NT2/D1 (cell line): ENCODE measurements around the gene WNT10A.

ENCODE experiments used
- DNase-seq: peaks from one replicate; pipeline ENCODE4 v3.0.0-alpha.2; 2011; ENCODE audit warnings: low read depth, low spot score
- H3K27me3 ChIP-seq: 2 replicates; pipeline ENCODE4 v1.6.0; 2011; ENCODE audit warnings: mild to moderate bottlenecking; ENCODE audit not compliant: insufficient read length, insufficient read depth
- H3K36me3 ChIP-seq: 2 replicates; pipeline ENCODE4 v1.6.1; 2011; ENCODE audit warnings: mild to moderate bottlenecking, low read length, mixed read lengths; ENCODE audit not compliant: insufficient read depth, insufficient read length
- H3K4me1 ChIP-seq: 2 replicates; pipeline ENCODE4 v1.5.1; 2011; ENCODE audit not compliant: insufficient read depth, insufficient read length
- H3K4me3 ChIP-seq: 2 replicates; pipeline ENCODE4 v1.5.1; 2011; ENCODE audit warnings: low read depth; ENCODE audit not compliant: insufficient read length
- H3K9ac ChIP-seq: 2 replicates; pipeline ENCODE4 v1.6.0; 2011; ENCODE audit warnings: low read depth; ENCODE audit not compliant: insufficient read length
- H3K9me3 ChIP-seq: 2 replicates; pipeline ENCODE4 v1.5.1; 2011; ENCODE audit warnings: mild to moderate bottlenecking, low read length; ENCODE audit not compliant: insufficient read depth
- SUZ12 ChIP-seq: IDR thresholded peaks from 2 replicates; pipeline ENCODE4 v1.6.1; 2011; ENCODE audit not compliant: insufficient read length, insufficient read depth; ENCODE audit errors: extremely low read depth
- YY1 ChIP-seq: IDR thresholded peaks from 2 replicates; pipeline ENCODE4 v1.6.1; 2011; ENCODE audit not compliant: insufficient read length, insufficient read depth
- ZNF274 ChIP-seq: IDR thresholded peaks from 2 replicates; pipeline ENCODE4 v1.6.1; 2011; ENCODE audit warnings: mild to moderate bottlenecking, low read depth, low read length

Gene WNT10A

GRCh38 chr2:218883491-218884490 lies 3.1 kb downstream of the WNT10A start:
- Histone ChIP-seq H3K36me3 (no peaks in the 10 kb centered on the region), H3K27me3 (peaks cover 92% of the 10 kb centered on the region), H3K4me1 (peaks cover 17% of the 10 kb centered on the region), H3K9me3 (no peaks in the 10 kb centered on the region), H3K4me3 (peak overlapping the region; percentile 36), H3K9ac (peak overlapping the region; percentile 69)
- TF ChIP-seq SUZ12 (peak; percentile 44), ZNF274 (no peak)
- DNase-seq: no peak

GRCh38 chr2:218884519-218884918 lies 3.9 kb downstream of the WNT10A start:
- H3K4me1 ChIP-seq: peaks cover 13% of the 10 kb centered on the region
- DNase-seq: no peak

GRCh38 chr2:218885981-218886947 lies 5.6 kb downstream of the WNT10A start:
- Histone ChIP-seq H3K36me3 (no peaks in the 10 kb centered on the region), H3K9me3 (0 out of 2 replicates have a peak, but pooled peaks cover 4% of the 10 kb centered on the region), H3K4me3 (no peak overlapping the region), H3K4me1 (peaks cover 6% of the 10 kb centered on the region), H3K27me3 (peaks cover 88% of the 10 kb centered on the region), H3K9ac (no peak overlapping the region)
- DNase-seq: no peak
- no peak for TF ChIP-seq YY1
- TF ChIP-seq ZNF274: no peak
- TF ChIP-seq SUZ12: no peak

More at GRCh38 chr2:218884519-218884918, 3.9 kb downstream of the WNT10A start:
- Histone ChIP-seq H3K36me3 (no peaks in the 10 kb centered on the region), H3K9ac (no peak overlapping the region), H3K9me3 (no peaks in the 10 kb centered on the region), H3K4me3 (no peak overlapping the region), H3K27me3 (peaks cover 88% of the 10 kb centered on the region)
- TF ChIP-seq YY1 (no peak), SUZ12 (no peak), ZNF274 (no peak)

- no peak for DNase-seq
- peaks cover 13% of the 10 kb centered on the region for H3K4me1 ChIP-seq
- H3K27me3 ChIP-seq: peaks cover 88% of the 10 kb centered on the region
- H3K9me3 ChIP-seq: 0 out of 2 replicates have a peak, but pooled peaks cover 4% of the 10 kb centered on the region
- no peak overlapping the region for H3K9ac ChIP-seq
- no peak overlapping the region for H3K4me3 ChIP-seq
- TF ChIP-seq YY1 (no peak), ZNF274 (no peak), SUZ12 (no peak)
- H3K36me3 ChIP-seq: no peaks in the 10 kb centered on the region
Measured at GRCh38 chr2:218887079-218887478, 6.4 kb downstream of the WNT10A start.

GRCh38 chr2:218888341-218888740 lies 7.7 kb downstream of the WNT10A start:
- Histone ChIP-seq H3K4me1 (peaks cover 18% of the 10 kb centered on the region), H3K9me3 (0 out of 2 replicates have a peak, but pooled peaks cover 4% of the 10 kb centered on the region), H3K9ac (no peak overlapping the region), H3K27me3 (peaks cover 89% of the 10 kb centered on the region), H3K36me3 (no peaks in the 10 kb centered on the region), H3K4me3 (no peak overlapping the region)
- no peak for DNase-seq
- TF ChIP-seq SUZ12 (no peak), YY1 (no peak), ZNF274 (no peak)

- Histone ChIP-seq H3K4me3 (no peak overlapping the region), H3K4me1 (peaks cover 26% of the 10 kb centered on the region), H3K27me3 (peaks cover 91% of the 10 kb centered on the region), H3K9me3 (0 out of 2 replicates have a peak, but pooled peaks cover 4% of the 10 kb centered on the region), H3K9ac (no peak overlapping the region), H3K36me3 (no peaks in the 10 kb centered on the region)
- no peak for TF ChIP-seq ZNF274
- TF ChIP-seq YY1: no peak
- TF ChIP-seq SUZ12: no peak
- no peak for DNase-seq
Measured at GRCh38 chr2:218889937-218890336, 9.3 kb downstream of the WNT10A start.
